Hindlimb muscle (tissue), 1 donor: ENCODE data around the gene CACNA1C. TPM values are rescaled to one million over a fixed set of nuclear protein-coding genes. Genes with fewer than 3 reads are reported as not detected.

Experiments
- DNase-seq: peaks from one replicate; pipeline ENCODE4 v3.0.0-alpha.2; 2013
- polyA plus RNA-seq: library from polyadenylated mRNA; unstranded; fragments of 120-200 nt; gene quantifications from one replicate; pipeline ENCODE4 v1.2.1, GENCODE V29; 2013; ENCODE audit not compliant: insufficient read length

Gene CACNA1C
- polyA plus RNA-seq, 1 donor, result 3.4 TPM

GRCh38 chr12:2208837-2209635, 156.2 kb downstream of the CACNA1C start:
- DNase-seq, result no peak

- no peak for DNase-seq
Measured at GRCh38 chr12:2211119-2211518, 158.3 kb downstream of the CACNA1C start.

GRCh38 chr12:2212537-2212936, 159.8 kb downstream of the CACNA1C start:
- DNase-seq, result no peak

- no peak for DNase-seq
Measured at GRCh38 chr12:2212971-2213869, 160.4 kb downstream of the CACNA1C start.

GRCh38 chr12:2214411-2214810, 161.6 kb downstream of the CACNA1C start:
- no peak for DNase-seq

GRCh38 chr12:2215709-2216560, 163.1 kb downstream of the CACNA1C start:
- DNase-seq, result no peak

GRCh38 chr12:2218706-2219105, 165.9 kb downstream of the CACNA1C start:
- DNase-seq, result no peak

- DNase-seq, result no peak
Measured at GRCh38 chr12:2221030-2221621, 168.3 kb downstream of the CACNA1C start.

- DNase-seq, result no peak
Measured at GRCh38 chr12:2222691-2223090, 169.9 kb downstream of the CACNA1C start.

- no peak for DNase-seq
Measured at GRCh38 chr12:2224961-2225360, 172.2 kb downstream of the CACNA1C start.

- DNase-seq, result no peak
Measured at GRCh38 chr12:2225696-2226095, 172.9 kb downstream of the CACNA1C start.

GRCh38 chr12:2226641-2227040, 173.9 kb downstream of the CACNA1C start:
- no peak for DNase-seq

GRCh38 chr12:2227360-2227759, 174.6 kb downstream of the CACNA1C start:
- DNase-seq, result no peak

- no peak for DNase-seq
Measured at GRCh38 chr12:2228535-2228934, 175.7 kb downstream of the CACNA1C start.

GRCh38 chr12:2229661-2230539, 177.1 kb downstream of the CACNA1C start:
- no peak for DNase-seq

GRCh38 chr12:2231011-2231595, 178.3 kb downstream of the CACNA1C start:
- DNase-seq, result no peak

GRCh38 chr12:2231956-2232355, 179.2 kb downstream of the CACNA1C start:
- DNase-seq, result no peak

GRCh38 chr12:2233034-2233433, 180.2 kb downstream of the CACNA1C start:
- DNase-seq, result no peak

GRCh38 chr12:2234091-2234490, 181.3 kb downstream of the CACNA1C start:
- DNase-seq, result no peak

- DNase-seq, result no peak
Measured at GRCh38 chr12:2234646-2235350, 182.0 kb downstream of the CACNA1C start.
